Activated CD8-positive, alpha-beta T cell treated with anti-CD3 and anti-CD28 coated beads for 36 hours (primary cell): Measurements from ENCODE around the gene ARHGAP10. TPM values are rescaled to one million over a fixed set of nuclear protein-coding genes. Genes with fewer than 3 reads are reported as not detected.

Source experiments
- ATAC-seq: fragments of 200-7000 bp; cut with Tn5 transposase; one replicate; pipeline ENCODE4 v1.10.0; 2021; ENCODE audit warnings: mild to moderate bottlenecking, moderate library complexity
- CTCF ChIA-PET: fragments of 350-600 bp; sonication (Branson Sonifier 250); formaldehyde crosslinking; loops from one replicate; lab custom pipeline; 2021; ENCODE audit warnings: antibody characterized with exemption; lab: Charles Lee
- POLR2A ChIA-PET: fragments of 350-600 bp; sonication (Branson Sonifier 250); formaldehyde crosslinking; loops from one replicate; lab custom pipeline; 2021; ENCODE audit warnings: antibody characterized with exemption; lab: Charles Lee
- DNase-seq: peaks from one replicate; pipeline ENCODE4 v3.0.0-alpha.2; 2020
- H3K27ac Mint-ChIP-seq: one replicate; pipeline ENCODE4 v1.8.0; 2021; ENCODE audit warnings: mild to moderate bottlenecking, mixed read lengths
- H3K27me3 Mint-ChIP-seq: one replicate; pipeline ENCODE4 v1.8.0; 2021; ENCODE audit warnings: mixed read lengths
- H3K36me3 Mint-ChIP-seq: one replicate; pipeline ENCODE4 v1.8.0; 2021; ENCODE audit warnings: low read depth, mixed read lengths
- H3K4me1 Mint-ChIP-seq: one replicate; pipeline ENCODE4 v1.8.0; 2021; ENCODE audit warnings: low read depth, mixed read lengths
- H3K4me3 Mint-ChIP-seq: one replicate; pipeline ENCODE4 v1.8.0; 2021; ENCODE audit warnings: mild to moderate bottlenecking, moderate library complexity, mixed read lengths
- H3K9me3 Mint-ChIP-seq: one replicate; pipeline ENCODE4 v1.8.0; 2021; ENCODE audit warnings: mixed read lengths
- intact Hi-C: fragments of 100-400 bp; cut with micrococcal nuclease; formaldehyde crosslinking; loops from one replicate; pipeline ENCODE4 v1.10.0; 2022
- total RNA-seq, 2 experiments: library from RNA; stranded (reverse); gene quantifications; one replicate each; pipeline ENCODE4 v1.2.3, GENCODE V29; 2021
- TF ChIP-seq, protein P1 (sequence below): fragments of 200-600 bp; IDR thresholded peaks from one replicate; pipeline ENCODE4 v1.8.0; 2022; ENCODE audit warnings: antibody characterized with exemption, mild to moderate bottlenecking

The ARHGAP10 gene
- total RNA-seq, 2 experiments from 2014 or later: 4.0 to 5.1 TPM

DNA sequence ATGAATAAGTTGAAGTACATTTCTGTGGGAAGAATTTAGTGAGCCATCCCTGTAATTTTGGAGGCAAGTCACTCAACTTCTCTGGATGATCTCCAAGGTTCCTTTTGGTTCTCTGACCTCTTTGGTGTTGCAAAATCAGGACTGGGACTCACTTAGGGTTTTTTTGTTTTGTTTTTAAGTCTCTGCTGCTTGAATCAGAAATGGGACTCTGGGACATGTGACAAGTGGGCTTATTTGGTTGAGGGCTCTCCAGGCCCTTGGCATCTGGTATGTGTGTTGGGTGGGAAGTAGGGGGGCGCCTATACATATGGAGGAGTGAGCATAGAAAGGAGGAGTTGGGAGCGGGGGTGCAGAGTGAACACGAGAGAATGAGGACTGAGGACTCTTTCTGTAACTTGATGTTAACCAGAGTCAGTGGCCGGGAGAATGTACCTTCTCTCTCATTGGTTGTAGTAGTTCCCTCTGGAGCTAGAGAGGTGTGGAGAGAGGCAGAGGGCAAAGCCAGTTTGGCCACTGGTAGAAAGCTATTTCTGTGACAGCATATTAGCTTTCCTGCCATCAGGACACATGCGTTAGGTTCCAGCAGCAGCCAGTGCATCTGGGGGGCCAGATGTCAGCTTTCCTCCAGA is 1.9 kb downstream of the ARHGAP10 start:
- Mint-ChIP-seq H3K27ac (no peak overlapping the region), H3K4me3 (peak overlapping the region; percentile 80), H3K27me3 (peaks cover 4% of the 10 kb centered on the region), H3K36me3 (peaks cover 2% of the 10 kb centered on the region), H3K9me3 (no peaks in the 10 kb centered on the region), H3K4me1 (peaks cover 33% of the 10 kb centered on the region)
- intact Hi-C loops: no loop called here
- ChIA-PET POLR2A (no interaction called here), CTCF (interaction anchor here (0.9 to 1.6 kb wide), 2 partner anchors 50 to 133 kb away, joined by 3 to 9 read pairs; partner anchors contain the start of gene PRMT9)
- ATAC-seq: no peak
- TF ChIP-seq, protein P1, sequence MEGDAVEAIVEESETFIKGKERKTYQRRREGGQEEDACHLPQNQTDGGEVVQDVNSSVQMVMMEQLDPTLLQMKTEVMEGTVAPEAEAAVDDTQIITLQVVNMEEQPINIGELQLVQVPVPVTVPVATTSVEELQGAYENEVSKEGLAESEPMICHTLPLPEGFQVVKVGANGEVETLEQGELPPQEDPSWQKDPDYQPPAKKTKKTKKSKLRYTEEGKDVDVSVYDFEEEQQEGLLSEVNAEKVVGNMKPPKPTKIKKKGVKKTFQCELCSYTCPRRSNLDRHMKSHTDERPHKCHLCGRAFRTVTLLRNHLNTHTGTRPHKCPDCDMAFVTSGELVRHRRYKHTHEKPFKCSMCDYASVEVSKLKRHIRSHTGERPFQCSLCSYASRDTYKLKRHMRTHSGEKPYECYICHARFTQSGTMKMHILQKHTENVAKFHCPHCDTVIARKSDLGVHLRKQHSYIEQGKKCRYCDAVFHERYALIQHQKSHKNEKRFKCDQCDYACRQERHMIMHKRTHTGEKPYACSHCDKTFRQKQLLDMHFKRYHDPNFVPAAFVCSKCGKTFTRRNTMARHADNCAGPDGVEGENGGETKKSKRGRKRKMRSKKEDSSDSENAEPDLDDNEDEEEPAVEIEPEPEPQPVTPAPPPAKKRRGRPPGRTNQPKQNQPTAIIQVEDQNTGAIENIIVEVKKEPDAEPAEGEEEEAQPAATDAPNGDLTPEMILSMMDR: no peak
- no peak for DNase-seq

- TF ChIP-seq, protein P1: no peak
- DNase-seq: no peak
- Mint-ChIP-seq H3K4me3 (no peak overlapping the region), H3K27ac (no peak overlapping the region), H3K9me3 (no peaks in the 10 kb centered on the region), H3K27me3 (peaks cover 4% of the 10 kb centered on the region), H3K4me1 (peaks cover 33% of the 10 kb centered on the region), H3K36me3 (peaks cover 2% of the 10 kb centered on the region)
- intact Hi-C loops: no loop called here
- ChIA-PET POLR2A (no interaction called here), CTCF (interaction anchor here (0.9 to 1.6 kb wide), 2 partner anchors 50 to 133 kb away, joined by 3 to 9 read pairs; partner anchors contain the start of gene PRMT9)
- ATAC-seq: no peak
These were observed 2.6 kb downstream of the ARHGAP10 start for GRCh38 chr4:147734496-147734895.

- H3K4me3 Mint-ChIP-seq: no peak overlapping the region
- no peak overlapping the region for H3K27ac Mint-ChIP-seq
- ATAC-seq: no peak
- peaks cover 2% of the 10 kb centered on the region for H3K36me3 Mint-ChIP-seq
- peaks cover 4% of the 10 kb centered on the region for H3K27me3 Mint-ChIP-seq
- POLR2A ChIA-PET: no interaction called here
- TF ChIP-seq, protein P1: no peak
- intact Hi-C loops: no loop called here
- no peaks in the 10 kb centered on the region for H3K9me3 Mint-ChIP-seq
- H3K4me1 Mint-ChIP-seq: peaks cover 33% of the 10 kb centered on the region
- CTCF ChIA-PET: no interaction called here
- no peak for DNase-seq
These were observed 3.8 kb downstream of the ARHGAP10 start for GRCh38 chr4:147735413-147736301.

DNA sequence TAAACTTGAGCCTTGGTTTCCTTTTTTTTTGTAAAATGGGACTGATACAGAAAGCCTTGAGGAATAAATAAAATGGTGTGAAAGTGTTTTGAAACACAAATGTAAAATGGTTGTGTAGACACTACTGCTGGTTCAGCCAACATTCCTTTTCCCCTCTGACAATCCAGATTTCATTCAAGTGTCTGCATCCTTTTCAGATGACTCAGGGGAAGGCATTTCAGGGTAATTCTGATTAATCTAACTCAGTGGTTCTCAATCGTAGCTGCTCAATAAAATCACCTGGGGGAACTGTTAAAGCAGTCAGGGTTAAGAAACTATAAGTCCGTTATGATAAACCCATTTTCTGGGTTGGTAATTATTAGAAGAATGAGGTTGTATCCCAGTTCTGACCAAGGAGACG is 4.6 kb downstream of the ARHGAP10 start:
- Mint-ChIP-seq H3K36me3 (peaks cover 2% of the 10 kb centered on the region), H3K4me1 (peaks cover 30% of the 10 kb centered on the region), H3K4me3 (no peak overlapping the region), H3K27me3 (peaks cover 4% of the 10 kb centered on the region), H3K27ac (no peak overlapping the region), H3K9me3 (no peaks in the 10 kb centered on the region)
- CTCF ChIA-PET: no interaction called here
- POLR2A ChIA-PET: no interaction called here
- TF ChIP-seq, protein P1: no peak
- ATAC-seq: no peak
- no peak for DNase-seq
- intact Hi-C loops: no loop called here
